Fibroblast of lung (primary cell): Measurements from ENCODE around the gene CMIP.

Experiments used
- EZH2 ChIP-seq: IDR thresholded peaks from 2 replicates; pipeline ENCODE4 v1.5.1; 2012; ENCODE audit warnings: low read length, control low read depth, mild to moderate bottlenecking; ENCODE audit errors: missing control alignments
- TF ChIP-seq, protein P1 (sequence below), 2 donors: IDR thresholded peaks in 1 of 2; conservative IDR thresholded peaks in 1 of 2; 1 replicate in 1 of 2; 2 replicates in 1 of 2; pipeline ENCODE4 v1.5.1; 2011 to 2012; ENCODE audit warnings: low read length in 2 of 2, control low read depth in 1 of 2, inconsistent platforms in 1 of 2, low read depth in 1 of 2, mild to moderate bottlenecking in 1 of 2

DNA sequence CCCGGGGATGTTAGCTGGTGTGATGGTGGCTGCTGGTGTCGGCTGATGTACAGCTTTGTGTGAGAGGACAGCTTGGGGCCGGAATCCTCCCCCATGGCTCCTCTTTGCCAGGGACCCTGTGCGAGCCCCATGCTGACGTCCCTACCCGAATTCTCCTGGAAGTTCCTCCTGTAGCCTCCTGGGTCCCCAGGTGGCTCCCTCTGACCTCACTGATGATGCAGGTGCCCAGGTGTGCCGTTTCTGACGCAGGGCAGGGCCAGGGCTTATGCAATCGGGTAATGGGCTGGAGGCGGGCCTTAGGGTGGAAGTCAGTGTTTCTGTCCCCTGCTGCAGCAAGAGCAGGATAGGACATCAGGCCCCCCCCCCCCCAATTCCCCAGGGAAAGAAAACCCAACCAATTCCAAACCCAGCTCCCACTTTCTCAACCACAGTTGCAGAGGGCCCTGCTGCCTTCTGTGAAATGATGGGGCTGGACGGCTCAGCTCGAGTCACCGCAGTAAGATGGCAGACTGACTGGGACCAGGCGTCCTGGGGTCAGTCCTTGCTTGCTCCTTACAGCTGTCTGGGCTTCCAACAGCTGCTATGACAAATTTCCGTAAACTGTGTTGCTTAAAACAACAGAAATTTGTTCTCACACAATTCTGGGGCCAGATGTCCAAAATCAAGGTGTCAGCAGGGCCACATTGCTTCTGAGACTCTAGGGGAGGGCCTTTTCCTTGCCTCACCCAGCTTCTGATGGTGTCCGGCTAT is 195.5 kb downstream of the CMIP start:
- TF ChIP-seq, protein P1, sequence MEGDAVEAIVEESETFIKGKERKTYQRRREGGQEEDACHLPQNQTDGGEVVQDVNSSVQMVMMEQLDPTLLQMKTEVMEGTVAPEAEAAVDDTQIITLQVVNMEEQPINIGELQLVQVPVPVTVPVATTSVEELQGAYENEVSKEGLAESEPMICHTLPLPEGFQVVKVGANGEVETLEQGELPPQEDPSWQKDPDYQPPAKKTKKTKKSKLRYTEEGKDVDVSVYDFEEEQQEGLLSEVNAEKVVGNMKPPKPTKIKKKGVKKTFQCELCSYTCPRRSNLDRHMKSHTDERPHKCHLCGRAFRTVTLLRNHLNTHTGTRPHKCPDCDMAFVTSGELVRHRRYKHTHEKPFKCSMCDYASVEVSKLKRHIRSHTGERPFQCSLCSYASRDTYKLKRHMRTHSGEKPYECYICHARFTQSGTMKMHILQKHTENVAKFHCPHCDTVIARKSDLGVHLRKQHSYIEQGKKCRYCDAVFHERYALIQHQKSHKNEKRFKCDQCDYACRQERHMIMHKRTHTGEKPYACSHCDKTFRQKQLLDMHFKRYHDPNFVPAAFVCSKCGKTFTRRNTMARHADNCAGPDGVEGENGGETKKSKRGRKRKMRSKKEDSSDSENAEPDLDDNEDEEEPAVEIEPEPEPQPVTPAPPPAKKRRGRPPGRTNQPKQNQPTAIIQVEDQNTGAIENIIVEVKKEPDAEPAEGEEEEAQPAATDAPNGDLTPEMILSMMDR (conservative IDR thresholded peaks at IDR 0.05 in 1 of 2, IDR thresholded peaks at IDR 0.05 in 1 of 2; ENCODE audit: low read depth in 1 of 2, low read length in 2 of 2), result no peak
- TF ChIP-seq EZH2, result no peak
